ENCODE measurements around the gene MMRN2. TPM values are rescaled to one million over a fixed set of nuclear protein-coding genes. Genes with fewer than 3 reads are reported as not detected.
A peak's percentile ranks its signal among the peaks of the same experiment; 100 is the strongest.
"Not testable (repeated sequence)": the region's sequence is repeated elsewhere in the genome, so short reads cannot be mapped to it uniquely, and the experiment has no call there.

Gene MMRN2
- total RNA-seq, 1 donor from 2014 or later, result 282 TPM

DNA sequence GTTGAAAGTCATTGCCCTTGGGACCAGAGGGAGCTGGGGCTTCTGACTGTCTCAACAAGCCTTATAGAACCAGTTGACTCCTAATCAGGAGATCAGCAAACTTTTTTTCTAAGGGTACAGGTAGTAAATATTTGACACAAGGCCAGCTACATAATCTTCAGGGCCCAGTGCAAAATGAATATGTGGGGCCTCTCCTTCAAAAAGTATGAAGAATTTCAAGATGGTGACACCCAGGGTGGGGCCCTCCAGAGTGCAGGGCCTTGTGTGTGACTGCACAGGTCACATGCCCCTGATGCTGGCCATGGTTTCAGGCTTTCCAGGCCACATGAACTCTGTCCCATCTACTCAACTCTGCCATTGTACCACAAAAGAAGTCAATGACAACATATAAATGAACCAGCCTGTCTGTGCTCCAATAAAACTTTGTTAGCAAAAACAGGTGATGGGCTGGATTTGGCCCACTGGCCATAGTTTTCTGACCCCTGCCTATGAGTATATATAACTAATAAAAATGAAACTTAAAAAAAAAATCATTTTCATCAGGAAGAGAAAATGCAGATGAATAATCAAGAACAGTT lies 6.1 kb downstream of the MMRN2 start:
- Histone ChIP-seq H3K36me3 (no peaks in the 10 kb centered on the region), H3K4me3 (no peak overlapping the region), H3K27me3 (no peaks in the 10 kb centered on the region), H3K4me1 (peaks cover 28 to 43% of the 10 kb centered on the region in 2 donors), H3K9me3 (no peaks in the 10 kb centered on the region), H3K27ac (peak overlapping the region; percentile 95 to 98)
- intact Hi-C loops (cut with DNase I), result loop anchor here (10.0 kb wide), 1 partner anchor 426 kb away; the partner anchor contains the start of gene WAPL
- no peak for TF ChIP-seq CTCF (IDR thresholded peaks at IDR 0.05)
- peak in 1 of 2 donors; percentile 40 for DNase-seq (ENCODE audit: low spot score in 2 of 2)

DNA sequence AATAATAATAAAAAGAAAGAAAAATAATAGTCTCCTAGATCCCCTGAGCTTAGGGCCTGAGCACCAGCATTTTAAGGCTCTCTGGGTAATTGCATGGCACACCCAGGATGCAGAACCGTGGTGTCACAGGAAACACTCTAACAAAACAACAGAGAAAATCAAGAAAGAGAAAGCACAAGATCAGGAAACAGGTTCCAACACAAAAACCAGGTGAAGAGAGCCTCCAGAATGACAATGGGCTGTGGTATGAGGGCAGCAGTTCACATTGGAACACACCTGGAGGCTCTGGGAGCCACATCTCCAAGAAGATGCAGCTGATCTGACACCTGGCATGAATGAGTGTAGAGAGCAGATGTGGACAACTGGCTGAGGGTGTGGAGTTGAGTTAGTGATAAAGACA lies 7.1 kb downstream of the MMRN2 start:
- H3K4me3 ChIP-seq, result no peak overlapping the region
- H3K36me3 ChIP-seq, result no peaks in the 10 kb centered on the region
- peaks cover 22 to 43% of the 10 kb centered on the region in 2 donors for H3K4me1 ChIP-seq
- no peaks in the 10 kb centered on the region for H3K9me3 ChIP-seq
- H3K27me3 ChIP-seq, result no peaks in the 10 kb centered on the region
- intact Hi-C loops (cut with DNase I), result loop anchor here (10.0 kb wide), 1 partner anchor 426 kb away; the partner anchor contains the start of gene WAPL
- peak in 1 of 2 donors; percentile 11 for DNase-seq (ENCODE audit: low spot score in 2 of 2)
- peak overlapping the region in 1 of 2 donors; percentile 95 for H3K27ac ChIP-seq
- no peak for TF ChIP-seq CTCF (IDR thresholded peaks at IDR 0.05)

DNA sequence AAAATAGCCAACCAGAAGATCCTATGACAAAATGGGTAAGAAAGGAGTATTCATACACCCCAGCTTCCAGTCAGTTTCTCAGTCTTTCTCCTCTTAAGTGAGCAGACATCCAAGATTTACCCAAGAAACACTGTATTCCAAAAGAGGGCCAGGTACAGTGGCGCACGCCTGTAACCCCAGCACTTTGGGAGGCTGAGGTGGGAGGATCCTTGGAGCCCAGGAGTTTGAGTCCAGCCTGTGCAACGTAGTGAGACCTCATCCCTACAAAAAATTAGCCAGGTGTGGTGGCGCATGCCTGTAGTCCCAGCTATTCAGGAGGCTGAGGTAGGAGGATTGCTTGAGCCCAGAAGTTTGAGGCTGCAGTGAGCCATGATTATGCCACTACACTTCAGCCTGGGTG lies 9.6 kb downstream of the MMRN2 start:
- peaks cover 8 to 32% of the 10 kb centered on the region in 2 donors for H3K4me1 ChIP-seq
- H3K27ac ChIP-seq; intact Hi-C loops (cut with DNase I); H3K36me3 ChIP-seq; H3K27me3 ChIP-seq; H3K9me3 ChIP-seq; H3K4me3 ChIP-seq: not testable (repeated sequence)
- DNase-seq (ENCODE audit: low spot score in 2 of 2), result peak in 1 of 2 donors; percentile 27

DNA sequence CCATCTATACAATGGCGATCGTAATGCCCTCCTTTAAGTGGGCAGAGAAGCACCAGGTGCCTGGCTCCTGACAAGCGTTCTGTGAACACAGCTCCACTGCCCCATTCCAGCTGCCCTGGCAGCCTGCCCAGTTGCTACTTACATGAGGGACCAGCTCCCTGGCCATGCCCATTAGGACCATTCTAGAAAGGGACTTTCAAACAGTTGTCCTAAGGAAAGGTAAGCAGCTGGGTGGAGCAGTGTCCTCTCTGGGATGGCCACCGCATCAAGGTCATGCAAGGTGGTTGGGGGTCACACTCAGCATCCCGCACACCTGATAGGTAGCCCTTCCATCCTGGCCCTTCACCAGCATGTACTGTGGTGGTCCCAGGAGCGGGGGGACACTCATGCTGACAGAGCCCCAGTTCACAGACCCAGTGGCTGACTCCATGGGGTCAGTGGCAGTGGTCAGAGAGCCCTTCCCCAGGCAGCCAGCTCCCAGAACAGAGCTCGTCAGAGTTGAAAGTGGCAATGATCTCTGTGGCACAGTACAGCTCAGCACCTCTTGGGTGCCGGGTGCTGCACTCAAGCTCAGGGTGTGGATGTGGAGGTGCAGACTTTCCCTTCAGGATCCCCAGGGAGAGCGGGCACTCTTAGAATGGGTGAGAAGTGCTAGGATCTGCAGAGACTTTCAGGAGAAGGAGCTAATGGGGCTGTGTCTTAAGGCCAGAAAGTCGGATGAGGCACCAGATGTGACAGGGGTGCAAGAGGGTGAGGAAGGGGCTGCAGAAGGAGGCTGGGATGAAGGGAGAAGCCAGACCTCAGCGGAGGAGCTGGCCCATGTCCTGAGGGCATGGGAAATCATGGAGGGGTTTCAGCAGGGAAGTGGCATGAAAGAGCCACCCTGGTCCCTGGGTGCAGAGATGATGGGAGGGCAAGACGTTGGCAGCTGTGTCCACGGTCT lies 10.9 kb downstream of the MMRN2 start:
- Histone ChIP-seq H3K27ac (peak overlapping the region in 1 of 2 donors; percentile 49), H3K36me3 (no peaks in the 10 kb centered on the region), H3K9me3 (no peaks in the 10 kb centered on the region), H3K27me3 (no peaks in the 10 kb centered on the region), H3K4me3 (peak overlapping the region in 1 of 2 donors; percentile 24), H3K4me1 (peaks cover 7 to 27% of the 10 kb centered on the region in 2 donors)
- intact Hi-C loops (cut with DNase I), result no loop called here
- no peak for TF ChIP-seq CTCF (IDR thresholded peaks at IDR 0.05)
- DNase-seq (ENCODE audit: low spot score in 2 of 2), result peak in 1 of 2 donors; percentile 77

- no peaks in the 10 kb centered on the region for H3K36me3 ChIP-seq
- H3K4me1 ChIP-seq, result peaks cover 7 to 23% of the 10 kb centered on the region in 2 donors
- H3K27me3 ChIP-seq, result no peaks in the 10 kb centered on the region
- peak overlapping the region; percentile 49 to 56 for H3K27ac ChIP-seq
- intact Hi-C loops (cut with DNase I), result no loop called here
- H3K4me3 ChIP-seq, result peak overlapping the region in 1 of 2 donors; percentile 24
- TF ChIP-seq CTCF (IDR thresholded peaks at IDR 0.05), result peak in 2 of 3 experiments; percentile 30 to 45
- H3K9me3 ChIP-seq, result no peaks in the 10 kb centered on the region
- peak in 1 of 2 donors; percentile 73 for DNase-seq (ENCODE audit: low spot score in 2 of 2)
Observed at GRCh38 chr10:86945361-86946212, 11.8 kb downstream of the MMRN2 start.

Data from ascending aorta (tissue), 2 donors.